Vagina (tissue), 2 donors: ENCODE measurements around the gene SLMAP. TPM values are rescaled to one million over a fixed set of nuclear protein-coding genes. Genes with fewer than 3 reads are reported as not detected.

ENCODE experiments used
- DNase-seq, 2 donors: peaks; one replicate each; pipeline ENCODE4 v3.0.0-alpha.2; 2017; ENCODE audit errors: extremely low spot score in 2 of 2
- H3K27ac ChIP-seq: fragments of 200-600 bp; sonication (generic); one replicate; pipeline ENCODE4 v1.5.1; 2019
- H3K27me3 ChIP-seq: fragments of 200-600 bp; sonication (generic); one replicate; pipeline ENCODE4 v1.5.1; 2019
- H3K36me3 ChIP-seq, 2 donors: fragments of 200-600 bp; sonication (generic); one replicate each; pipeline ENCODE4 v1.5.1; 2017 to 2019
- H3K4me1 ChIP-seq: fragments of 200-600 bp; sonication (generic); one replicate; pipeline ENCODE4 v1.5.1; 2019
- H3K4me3 ChIP-seq, 2 donors: fragments of 200-600 bp; sonication (generic); 1 replicate in 1 of 2; 2 replicates in 1 of 2; pipeline ENCODE4 v1.5.1; 2016 to 2019
- H3K9me3 ChIP-seq: fragments of 200-600 bp; sonication (generic); one replicate; pipeline ENCODE4 v1.5.1; 2019
- CTCF ChIP-seq, 3 experiments: fragments of 450-650 bp in 2 of 3; fragments of 200-600 bp in 1 of 3; sonication (generic) in 1 of 3; IDR thresholded peaks; one replicate each; pipeline ENCODE4 v1.5.1; 2017 to 2019; ENCODE audit warnings: antibody characterized with exemption in 3 of 3, mild to moderate bottlenecking in 2 of 3, moderate library complexity in 2 of 3
- POLR2A ChIP-seq, 2 donors: fragments of 450-650 bp; IDR thresholded peaks; one replicate each; pipeline ENCODE4 v1.6.1; 2017; ENCODE audit warnings: antibody characterized with exemption in 2 of 2, mild to moderate bottlenecking in 2 of 2, moderate library complexity in 2 of 2
- POLR2AphosphoS5 ChIP-seq, 2 donors: sonication (generic); formaldehyde crosslinking; IDR thresholded peaks; one replicate each; pipeline ENCODE4 v1.9.0; 2017; ENCODE audit warnings: antibody characterized with exemption in 2 of 2, mild to moderate bottlenecking in 2 of 2, low read depth in 1 of 2; ENCODE audit not compliant: insufficient read depth in 1 of 2
- intact Hi-C: fragments of 100-400 bp; cut with DNase I; formaldehyde crosslinking; loops from one replicate; pipeline ENCODE4 v1.15.1; 2023
- total RNA-seq: library from RNA; depleted of rRNA; stranded (reverse); fragments of >200 nt; gene quantifications from one replicate; pipeline ENCODE4 v1.2.3, GENCODE V29; 2016

SLMAP gene
- total RNA-seq, 1 donor from 2014 or later: 102 TPM

GRCh38 chr3:57784089-57784735 lies 28.1 kb downstream of the SLMAP start:
- Histone ChIP-seq H3K27ac (peak overlapping the region; percentile 35), H3K9me3 (no peaks in the 10 kb centered on the region)
- intact Hi-C loops: no loop called here

GRCh38 chr3:57785446-57785845 lies 29.3 kb downstream of the SLMAP start:
- TF ChIP-seq POLR2AphosphoS5 (IDR thresholded peaks at IDR 0.05; ENCODE audit: insufficient read depth in 1 of 2, low read depth in 1 of 2) (no peak), CTCF (IDR thresholded peaks at IDR 0.05) (no peak), POLR2A (IDR thresholded peaks at IDR 0.05) (no peak)
- intact Hi-C loops: no loop called here
- Histone ChIP-seq H3K27me3 (no peaks in the 10 kb centered on the region), H3K4me1 (peaks cover 28% of the 10 kb centered on the region), H3K27ac (no peak overlapping the region), H3K9me3 (no peaks in the 10 kb centered on the region), H3K36me3 (no peaks in the 10 kb centered on the region), H3K4me3 (no peak overlapping the region)
- no peak for DNase-seq

More at GRCh38 chr3:57784089-57784735, 28.1 kb downstream of the SLMAP start:
- Histone ChIP-seq H3K4me1 (peaks cover 40% of the 10 kb centered on the region), H3K4me3 (no peak overlapping the region), H3K27me3 (no peaks in the 10 kb centered on the region), H3K36me3 (no peaks in the 10 kb centered on the region)
- no peak for TF ChIP-seq POLR2AphosphoS5 (IDR thresholded peaks at IDR 0.05; ENCODE audit: insufficient read depth in 1 of 2, low read depth in 1 of 2)
- no peak for TF ChIP-seq CTCF (IDR thresholded peaks at IDR 0.05)
- no peak for TF ChIP-seq POLR2A (IDR thresholded peaks at IDR 0.05)
- DNase-seq: no peak

DNA sequence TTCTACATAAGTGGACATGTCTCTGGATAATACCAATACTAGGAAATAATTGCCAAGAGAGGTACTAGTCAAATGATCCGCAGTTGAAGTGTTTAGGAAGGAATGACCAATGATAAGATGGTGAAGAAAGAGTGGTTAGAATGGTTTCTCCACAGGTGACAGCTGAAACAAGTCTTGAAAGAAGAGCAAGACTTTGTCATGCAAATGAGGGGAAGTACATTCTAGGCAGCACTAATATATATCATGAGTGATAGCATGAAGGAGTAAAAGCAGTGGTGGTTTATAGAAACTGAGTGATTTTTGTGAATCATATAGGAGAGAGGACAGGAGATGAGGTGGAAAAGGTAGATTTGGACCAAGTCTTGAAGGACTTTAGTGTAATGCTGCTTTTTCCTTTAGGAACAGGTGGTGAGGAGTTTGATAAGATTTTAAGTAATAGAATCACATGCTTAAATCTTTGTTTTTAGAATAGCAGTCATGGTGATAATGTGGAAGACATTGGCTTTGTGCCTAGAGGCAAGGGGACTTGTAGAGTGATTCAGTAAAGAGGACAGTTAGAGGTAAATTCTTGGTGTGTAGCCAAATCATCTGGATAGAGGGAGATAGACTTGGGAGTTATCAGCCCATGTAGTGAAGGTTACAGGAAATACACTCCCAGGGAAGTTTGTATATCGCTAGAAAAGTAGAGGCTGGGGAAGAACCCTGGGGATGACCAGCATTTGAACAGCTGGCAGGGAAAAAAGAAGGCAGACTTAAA lies 31.9 kb downstream of the SLMAP start:
- Histone ChIP-seq H3K4me1 (peaks cover 22% of the 10 kb centered on the region), H3K27ac (no peak overlapping the region), H3K4me3 (no peak overlapping the region), H3K36me3 (no peaks in the 10 kb centered on the region), H3K27me3 (no peaks in the 10 kb centered on the region), H3K9me3 (no peaks in the 10 kb centered on the region)
- DNase-seq: no peak
- intact Hi-C loops: no loop called here
- TF ChIP-seq POLR2A (IDR thresholded peaks at IDR 0.05): no peak
- no peak for TF ChIP-seq POLR2AphosphoS5 (IDR thresholded peaks at IDR 0.05; ENCODE audit: insufficient read depth in 1 of 2, low read depth in 1 of 2)
- TF ChIP-seq CTCF (IDR thresholded peaks at IDR 0.05): no peak

DNA sequence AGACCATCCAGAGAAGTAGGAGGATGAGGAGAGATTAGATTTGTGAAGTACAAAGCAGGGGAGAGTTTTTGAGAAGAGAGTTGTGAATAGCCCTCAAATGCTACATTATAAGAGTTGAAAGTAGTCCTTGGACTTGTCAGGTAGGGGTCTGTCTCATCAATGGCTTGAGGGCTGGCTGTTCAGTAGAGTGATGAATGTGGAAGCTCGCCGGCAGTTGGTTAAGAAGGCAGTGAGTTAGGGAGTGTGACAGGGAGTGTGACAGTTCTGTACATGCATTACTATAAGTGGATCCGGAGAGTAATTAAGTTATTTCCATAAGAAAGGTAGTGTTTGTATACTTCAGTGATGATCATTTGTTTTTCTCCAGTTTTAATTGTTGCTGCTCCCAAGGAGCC lies 32.5 kb downstream of the SLMAP start:
- no peaks in the 10 kb centered on the region for H3K27me3 ChIP-seq
- no peak for DNase-seq
- intact Hi-C loops: no loop called here

More for the DNA sequence above, 32.5 kb downstream of the SLMAP start:
- H3K36me3 ChIP-seq: no peaks in the 10 kb centered on the region
- peaks cover 20% of the 10 kb centered on the region for H3K4me1 ChIP-seq
- no peak overlapping the region for H3K4me3 ChIP-seq
- H3K27ac ChIP-seq: no peak overlapping the region
- no peak for TF ChIP-seq CTCF (IDR thresholded peaks at IDR 0.05)
- TF ChIP-seq POLR2AphosphoS5 (IDR thresholded peaks at IDR 0.05; ENCODE audit: insufficient read depth in 1 of 2, low read depth in 1 of 2): no peak
- no peak for TF ChIP-seq POLR2A (IDR thresholded peaks at IDR 0.05)
- no peaks in the 10 kb centered on the region for H3K9me3 ChIP-seq
